Breast epithelium (tissue), 4 donors: Measurements from ENCODE around the gene CCDC88B. TPM values are rescaled to one million over a fixed set of nuclear protein-coding genes. Genes with fewer than 3 reads are reported as not detected.

Source experiments
- DNase-seq, 2 donors: peaks; one replicate each; pipeline ENCODE4 v3.0.0-alpha.2; 2019; ENCODE audit warnings: low spot score in 2 of 2
- H3K27ac ChIP-seq, 2 donors: fragments of 200-600 bp; sonication (generic) in 1 of 2; one replicate each; pipeline ENCODE4 v1.5.1; 2016 to 2019; ENCODE audit warnings: mild to moderate bottlenecking in 1 of 2
- H3K27me3 ChIP-seq, 2 donors: fragments of 200-600 bp; sonication (generic) in 1 of 2; one replicate each; pipeline versions ENCODE4 v1.5.1 to v1.6.0; 2017 to 2019; ENCODE audit warnings: control low read depth in 1 of 2, mild to moderate bottlenecking in 1 of 2
- H3K36me3 ChIP-seq: fragments of 200-600 bp; one replicate; pipeline ENCODE4 v1.5.1; 2019
- H3K4me1 ChIP-seq, 2 donors: fragments of 200-600 bp; sonication (generic); one replicate each; pipeline ENCODE4 v1.5.1; 2016 to 2019; ENCODE audit warnings: control low read depth in 1 of 2
- H3K4me3 ChIP-seq, 3 donors: fragments of 200-600 bp; sonication (generic); 1 replicate in 2 of 3; 2 replicates in 1 of 3; pipeline ENCODE4 v1.5.1; 2016 to 2019; ENCODE audit warnings: mild to moderate bottlenecking in 3 of 3, moderate library complexity in 2 of 3
- H3K9me3 ChIP-seq, 2 donors: fragments of 200-600 bp; sonication (generic) in 1 of 2; one replicate each; pipeline ENCODE4 v1.5.1; 2016 to 2019; ENCODE audit warnings: control low read depth in 1 of 2
- POLR2A ChIP-seq: fragments of 450-650 bp; IDR thresholded peaks from one replicate; pipeline ENCODE4 v1.6.1; 2016; ENCODE audit warnings: antibody characterized with exemption, mild to moderate bottlenecking, moderate library complexity
- POLR2AphosphoS5 ChIP-seq, 3 donors: sonication (generic); formaldehyde crosslinking; IDR thresholded peaks; one replicate each; pipeline ENCODE4 v1.6.1; 2017; ENCODE audit warnings: antibody characterized with exemption in 3 of 3
- intact Hi-C: fragments of 100-400 bp; cut with DNase I; formaldehyde crosslinking; loops from one replicate; pipeline ENCODE4 v1.15.1; 2023; ENCODE audit warnings: low total_unique reads
- total RNA-seq, 3 donors: library from RNA; depleted of rRNA; stranded (reverse); fragments of >200 nt; gene quantifications; one replicate each; pipeline ENCODE4 v1.1.0, GENCODE V29; 2016
- TF ChIP-seq, protein P1 (sequence below), 3 donors: fragments of 450-650 bp; IDR thresholded peaks; one replicate each; pipeline ENCODE4 v1.5.1; 2016 to 2017; ENCODE audit warnings: antibody characterized with exemption in 3 of 3, mild to moderate bottlenecking in 3 of 3, moderate library complexity in 3 of 3

CCDC88B gene
- total RNA-seq, 3 donors from 2014 or later, result 3.3 to 10.7 (median 5.9) TPM

DNA sequence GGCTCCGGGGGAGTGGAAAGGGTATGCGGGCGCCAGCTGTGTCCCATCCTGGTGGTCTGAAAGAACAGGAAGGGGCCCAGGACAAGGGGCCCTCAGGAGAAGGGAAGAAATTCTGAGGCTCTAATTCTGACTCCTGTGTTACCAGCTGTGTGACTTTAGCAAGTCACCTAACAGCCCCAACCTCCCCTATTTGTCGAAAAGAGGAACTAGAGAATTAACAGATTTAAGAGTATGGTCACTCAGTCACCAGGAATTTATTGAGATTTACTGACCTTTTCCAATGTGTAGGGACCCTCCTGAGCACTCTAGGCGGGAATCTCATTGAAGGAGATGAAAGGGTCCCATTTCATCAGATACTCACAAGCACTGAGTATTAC, 33.6 kb downstream of the CCDC88B start:
- no peak for DNase-seq
- Histone ChIP-seq H3K36me3 (no peaks in the 10 kb centered on the region), H3K27me3 (no peaks in the 10 kb centered on the region), H3K4me1 (no peaks in the 10 kb centered on the region), H3K27ac (no peak overlapping the region), H3K9me3 (no peaks in the 10 kb centered on the region), H3K4me3 (no peak overlapping the region)
- intact Hi-C loops, result no loop called here
- TF ChIP-seq POLR2AphosphoS5 (IDR thresholded peaks at IDR 0.05) (no peak), POLR2A (no peak)
- TF ChIP-seq, protein P1, sequence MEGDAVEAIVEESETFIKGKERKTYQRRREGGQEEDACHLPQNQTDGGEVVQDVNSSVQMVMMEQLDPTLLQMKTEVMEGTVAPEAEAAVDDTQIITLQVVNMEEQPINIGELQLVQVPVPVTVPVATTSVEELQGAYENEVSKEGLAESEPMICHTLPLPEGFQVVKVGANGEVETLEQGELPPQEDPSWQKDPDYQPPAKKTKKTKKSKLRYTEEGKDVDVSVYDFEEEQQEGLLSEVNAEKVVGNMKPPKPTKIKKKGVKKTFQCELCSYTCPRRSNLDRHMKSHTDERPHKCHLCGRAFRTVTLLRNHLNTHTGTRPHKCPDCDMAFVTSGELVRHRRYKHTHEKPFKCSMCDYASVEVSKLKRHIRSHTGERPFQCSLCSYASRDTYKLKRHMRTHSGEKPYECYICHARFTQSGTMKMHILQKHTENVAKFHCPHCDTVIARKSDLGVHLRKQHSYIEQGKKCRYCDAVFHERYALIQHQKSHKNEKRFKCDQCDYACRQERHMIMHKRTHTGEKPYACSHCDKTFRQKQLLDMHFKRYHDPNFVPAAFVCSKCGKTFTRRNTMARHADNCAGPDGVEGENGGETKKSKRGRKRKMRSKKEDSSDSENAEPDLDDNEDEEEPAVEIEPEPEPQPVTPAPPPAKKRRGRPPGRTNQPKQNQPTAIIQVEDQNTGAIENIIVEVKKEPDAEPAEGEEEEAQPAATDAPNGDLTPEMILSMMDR (IDR thresholded peaks at IDR 0.05), result no peak

DNA sequence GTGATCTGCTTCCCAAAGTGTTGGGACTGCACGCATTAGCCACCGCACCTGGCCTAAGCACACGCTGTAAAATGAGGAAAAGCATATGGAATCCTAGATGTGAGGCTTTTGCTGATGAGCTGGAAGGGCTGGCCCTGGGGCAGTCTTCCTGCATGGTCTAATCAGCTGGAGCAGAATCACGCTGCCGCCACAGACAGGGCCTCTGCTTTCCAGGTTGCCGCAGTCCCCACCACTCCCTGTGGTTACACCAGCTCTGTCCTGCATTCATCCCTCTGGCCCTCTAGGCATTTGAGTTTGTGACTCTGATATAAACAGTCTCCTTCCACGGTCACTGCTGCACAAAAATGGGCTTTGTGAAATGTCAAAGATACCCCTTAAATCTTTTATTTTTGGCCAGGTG, 36.1 kb downstream of the CCDC88B start:
- Histone ChIP-seq H3K4me3 (no peak overlapping the region), H3K4me1 (no peaks in the 10 kb centered on the region), H3K9me3 (no peaks in the 10 kb centered on the region), H3K27ac (no peak overlapping the region), H3K27me3 (no peaks in the 10 kb centered on the region), H3K36me3 (no peaks in the 10 kb centered on the region)
- DNase-seq, result no peak
- no peak for TF ChIP-seq POLR2AphosphoS5 (IDR thresholded peaks at IDR 0.05)
- TF ChIP-seq POLR2A, result no peak
- TF ChIP-seq, protein P1 (IDR thresholded peaks at IDR 0.05), result no peak
- intact Hi-C loops, result no loop called here

DNA sequence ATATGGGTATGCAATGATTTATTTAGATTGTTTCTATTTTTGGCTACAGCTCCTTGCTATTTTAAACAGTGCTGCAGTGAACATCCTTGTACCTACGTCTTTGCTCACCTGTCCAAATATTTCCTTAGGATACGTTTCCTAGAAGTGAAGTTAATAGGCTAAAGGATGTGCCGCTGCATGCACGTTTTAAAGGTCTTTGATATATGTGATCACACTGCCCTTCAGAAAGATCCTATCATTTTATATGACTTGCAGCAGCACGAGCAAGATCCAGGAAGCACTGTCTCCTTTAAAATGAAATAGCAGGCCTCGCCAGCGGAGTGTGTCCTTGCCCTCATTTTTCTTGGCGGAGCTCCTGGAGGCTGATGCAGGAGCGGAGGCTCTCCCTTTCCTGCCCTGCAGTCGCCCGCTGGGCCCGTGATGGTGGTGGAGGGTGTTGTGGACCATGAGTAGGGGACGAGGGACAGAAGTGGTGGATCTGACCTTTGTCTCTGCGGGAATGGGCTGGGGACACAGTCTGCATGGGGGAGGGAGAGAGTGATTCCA, 38.4 kb downstream of the CCDC88B start:
- Histone ChIP-seq H3K36me3 (no peaks in the 10 kb centered on the region), H3K4me1 (no peaks in the 10 kb centered on the region), H3K27ac (peak overlapping the region in 1 of 2 donors; percentile 9), H3K27me3 (peaks cover 0 to under 1% of the 10 kb centered on the region in 2 donors), H3K4me3 (peak overlapping the region in 1 of 3 donors; percentile 12), H3K9me3 (no peaks in the 10 kb centered on the region)
- intact Hi-C loops, result no loop called here
- no peak for DNase-seq
- no peak for TF ChIP-seq POLR2AphosphoS5 (IDR thresholded peaks at IDR 0.05)
- no peak for TF ChIP-seq POLR2A
- TF ChIP-seq, protein P1 (IDR thresholded peaks at IDR 0.05), result no peak

DNA sequence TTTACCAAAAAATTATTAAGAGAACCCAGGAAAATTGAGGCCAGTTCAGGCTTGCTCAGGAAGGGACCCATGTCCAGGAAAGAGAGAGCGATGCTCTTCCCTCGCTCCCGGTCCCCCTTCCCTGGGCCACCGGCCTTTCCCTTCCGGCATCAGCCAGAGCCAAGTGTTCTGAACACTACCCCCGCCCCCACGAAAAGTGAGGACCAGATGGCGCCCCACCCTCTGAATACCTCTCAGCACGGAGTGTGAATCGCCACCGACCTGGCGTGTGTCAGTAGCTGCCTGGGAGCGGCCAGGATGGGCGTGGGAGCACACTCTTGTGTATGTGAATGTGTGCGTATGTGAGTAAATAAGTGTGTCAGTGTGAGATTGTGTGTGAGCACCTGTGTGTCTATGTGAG, 39.2 kb downstream of the CCDC88B start:
- no peak for DNase-seq
- no peak for TF ChIP-seq POLR2A
- TF ChIP-seq, protein P1 (IDR thresholded peaks at IDR 0.05), result no peak
- Histone ChIP-seq H3K4me1 (no peaks in the 10 kb centered on the region), H3K36me3 (no peaks in the 10 kb centered on the region), H3K4me3 (peak overlapping the region in 1 of 3 donors; percentile 12), H3K27ac (no peak overlapping the region), H3K9me3 (no peaks in the 10 kb centered on the region), H3K27me3 (peaks cover 0 to 3% of the 10 kb centered on the region in 2 donors)
- intact Hi-C loops, result no loop called here

DNA sequence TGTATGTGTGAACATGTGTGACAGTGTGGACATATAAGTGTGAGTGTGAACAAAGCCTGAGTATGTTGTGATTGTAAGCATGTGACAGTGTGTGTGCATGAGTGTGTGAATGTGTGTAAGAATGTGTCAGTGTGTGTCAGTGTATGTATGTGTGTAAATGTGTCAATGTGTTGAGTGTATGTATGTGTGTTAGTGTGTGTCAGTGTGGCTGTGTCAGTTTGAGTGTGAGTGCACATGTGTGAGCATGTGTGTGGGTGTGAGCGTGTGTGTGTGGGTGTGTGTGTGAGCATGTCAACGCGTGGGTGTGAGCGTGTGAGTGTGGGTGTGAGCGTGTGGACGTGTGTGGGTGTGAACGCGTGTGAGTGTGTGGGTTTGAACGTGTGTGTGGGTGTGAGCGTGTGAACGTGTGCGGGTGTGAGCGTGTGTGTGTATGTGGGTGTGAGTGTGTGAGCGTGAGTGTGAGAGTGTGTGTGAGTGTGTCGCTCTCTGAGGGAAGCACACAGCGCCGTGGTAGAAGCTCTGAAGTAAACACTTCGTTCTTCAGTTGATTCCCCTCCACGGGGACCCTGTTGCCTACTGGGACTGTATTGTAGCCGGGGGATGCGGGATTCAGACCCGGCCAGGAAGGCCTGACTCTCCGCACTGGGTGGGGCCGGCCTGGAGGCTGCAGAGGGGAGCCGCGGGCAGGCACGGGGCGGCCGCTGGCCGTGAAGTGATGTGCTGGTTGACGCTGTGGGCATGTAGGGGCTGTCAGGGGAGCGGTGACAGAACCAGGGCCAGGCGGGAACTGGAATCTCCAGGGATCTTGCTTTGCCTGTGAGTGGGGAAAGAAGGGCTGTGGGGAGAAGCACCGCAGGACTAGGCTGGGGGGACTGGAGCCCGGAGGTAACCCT, 40.1 kb downstream of the CCDC88B start:
- intact Hi-C loops, result loop anchor here (5.0 kb wide), 1 partner anchor 1593 kb away; the partner anchor contains the start of gene TMEM179B
- TF ChIP-seq POLR2A (no peak), POLR2AphosphoS5 (IDR thresholded peaks at IDR 0.05) (no peak)
- TF ChIP-seq, protein P1 (IDR thresholded peaks at IDR 0.05), result no peak

More for the DNA sequence above, 40.1 kb downstream of the CCDC88B start:
- H3K36me3 ChIP-seq, result no peaks in the 10 kb centered on the region
- no peak overlapping the region for H3K4me3 ChIP-seq
- peaks cover 0 to 3% of the 10 kb centered on the region in 2 donors for H3K27me3 ChIP-seq
- H3K27ac ChIP-seq, result no peak overlapping the region
- no peaks in the 10 kb centered on the region for H3K9me3 ChIP-seq
- DNase-seq, result no peak
- no peaks in the 10 kb centered on the region for H3K4me1 ChIP-seq
